Hematopoietic multipotent progenitor cell treated with erythropoietin and hydrocortisone succinate and interleukin-3 and kit ligand, for 8 days (in vitro differentiated cells): Measurements from ENCODE around the gene ATP2B3.

Experiments
- DNase-seq: peaks from one replicate; pipeline ENCODE4 v3.0.0-alpha.2; 2015

The ATP2B3 gene

DNA sequence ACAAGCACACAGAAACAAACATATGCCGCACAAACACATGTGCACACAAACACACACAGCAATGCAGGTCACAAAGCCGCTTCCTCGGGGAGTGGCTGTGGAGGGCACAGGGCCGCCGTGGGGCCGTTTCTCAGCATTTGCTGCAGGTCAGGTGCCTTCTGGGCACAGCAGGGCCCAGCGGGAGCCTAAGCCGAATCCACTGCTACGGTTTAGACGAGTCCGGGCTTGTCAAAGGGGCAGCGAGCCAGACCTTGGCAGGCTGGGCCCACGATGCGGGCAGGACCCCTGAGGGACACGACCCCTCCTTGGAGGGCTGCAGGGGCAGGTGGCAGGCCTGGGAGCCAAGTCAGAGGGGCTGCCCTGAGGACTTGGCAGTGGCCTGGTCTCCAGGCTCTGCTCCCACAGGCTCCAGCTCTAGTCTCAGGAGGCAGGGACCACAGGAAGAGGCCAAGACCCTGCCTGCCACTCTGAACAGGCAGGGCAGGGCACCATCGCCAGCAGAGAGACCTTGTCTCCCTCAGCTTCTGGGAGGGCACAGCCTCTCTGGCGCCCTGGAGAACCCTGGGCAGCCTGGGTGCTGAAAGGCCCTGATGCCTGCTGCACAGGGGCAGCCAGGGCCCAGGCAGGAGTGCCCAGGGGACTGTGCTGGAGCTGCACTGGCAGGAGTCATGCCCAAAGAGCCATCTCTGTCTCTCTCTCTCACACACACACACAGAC lies 5.5 kb upstream of the ATP2B3 start:
- DNase-seq: no peak

DNA sequence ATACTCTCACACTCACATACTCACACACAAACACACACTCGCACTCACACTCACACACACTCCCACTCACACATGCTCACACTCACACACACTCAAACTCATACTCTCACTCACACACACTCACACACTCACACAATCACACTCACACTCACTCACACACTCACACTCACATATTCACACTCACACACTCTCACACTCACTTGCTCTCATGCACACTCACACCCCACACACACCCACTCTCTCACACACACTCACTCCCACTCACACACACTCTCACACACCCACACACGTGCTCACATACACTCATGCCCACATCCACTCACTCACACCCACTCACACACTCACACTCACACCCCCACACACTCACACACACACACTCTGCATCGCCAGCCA lies 4.9 kb upstream of the ATP2B3 start:
- DNase-seq: no peak

- DNase-seq: no peak
Observed at GRCh38 chrX:153513265-153513664, 4.2 kb upstream of the ATP2B3 start.

- DNase-seq: no peak
Observed at GRCh38 chrX:153514259-153514658, 3.2 kb upstream of the ATP2B3 start.

GRCh38 chrX:153515435-153515834 lies 2.0 kb upstream of the ATP2B3 start:
- no peak for DNase-seq

- DNase-seq: no peak
Observed at GRCh38 chrX:153516073-153516472, 1.4 kb upstream of the ATP2B3 start.

- DNase-seq: no peak
Observed at GRCh38 chrX:153517946-153518834, 748 bp downstream of the ATP2B3 start.

- no peak for DNase-seq
Observed at GRCh38 chrX:153519569-153520286, 2.3 kb downstream of the ATP2B3 start.

- DNase-seq: no peak
Observed at GRCh38 chrX:153520287-153520917, 3.0 kb downstream of the ATP2B3 start.

DNA sequence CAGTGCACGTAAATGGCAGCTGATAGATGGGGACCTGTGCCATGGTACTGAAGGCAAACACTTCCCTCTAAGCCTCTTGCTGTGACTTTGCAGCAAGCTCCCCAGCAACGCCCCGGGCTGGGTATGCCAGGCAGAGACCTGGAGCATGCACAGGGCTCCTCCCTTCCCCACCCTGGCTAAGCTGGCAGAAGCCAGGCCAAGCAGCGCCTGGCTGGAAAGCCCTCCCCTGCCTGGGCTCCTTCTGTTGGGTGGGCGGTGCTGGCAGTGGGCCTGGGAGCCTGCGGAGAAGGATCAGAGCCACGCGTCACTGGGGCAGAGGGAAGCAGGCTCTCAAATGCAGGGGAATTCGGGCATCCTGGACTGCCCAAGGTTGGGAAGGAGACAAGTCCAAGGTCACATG lies 3.6 kb downstream of the ATP2B3 start:
- no peak for DNase-seq

- DNase-seq: no peak
Observed at GRCh38 chrX:153522259-153522658, 4.8 kb downstream of the ATP2B3 start.

- DNase-seq: no peak
Observed at GRCh38 chrX:153523269-153523668, 5.8 kb downstream of the ATP2B3 start.

DNA sequence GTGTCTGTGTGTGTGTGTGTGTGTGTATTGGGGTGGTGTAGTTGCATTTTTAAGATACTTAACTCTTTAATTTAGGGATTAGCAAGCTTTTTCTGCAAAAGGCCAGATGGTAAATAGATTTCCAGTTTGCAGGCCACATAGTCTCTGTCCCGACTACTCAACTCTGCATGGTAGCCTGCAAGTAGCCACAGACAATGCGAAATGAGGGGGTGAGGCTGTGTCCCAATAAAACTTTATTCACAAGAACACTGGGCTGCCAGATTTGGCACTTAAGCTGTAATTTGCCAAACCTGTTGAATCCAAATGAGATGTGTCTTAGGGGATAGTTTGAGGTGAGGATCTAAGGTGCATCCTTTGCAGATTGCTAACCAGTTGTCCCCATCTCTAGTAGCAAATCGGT lies 6.8 kb downstream of the ATP2B3 start:
- DNase-seq: no peak

DNA sequence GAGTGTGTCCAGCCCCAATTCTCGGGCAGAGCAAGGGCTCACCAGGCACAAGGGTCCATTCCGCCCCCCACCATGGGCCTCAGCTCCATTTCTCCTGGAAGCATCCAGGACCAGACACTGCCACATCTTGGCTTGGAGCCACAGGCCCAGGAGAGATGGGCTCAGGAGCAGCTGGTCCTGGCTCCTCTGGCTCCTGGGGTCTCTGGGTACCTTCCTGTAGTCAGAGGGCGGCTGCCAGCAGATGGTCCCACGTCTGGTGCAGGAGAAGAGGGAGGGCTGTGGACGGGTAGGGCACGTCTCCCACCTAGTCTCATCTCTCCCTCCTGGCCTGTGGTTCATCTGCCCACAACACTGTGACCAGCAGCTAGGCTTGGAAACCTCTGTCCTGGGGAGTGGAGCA lies 8.0 kb downstream of the ATP2B3 start:
- no peak for DNase-seq

DNA sequence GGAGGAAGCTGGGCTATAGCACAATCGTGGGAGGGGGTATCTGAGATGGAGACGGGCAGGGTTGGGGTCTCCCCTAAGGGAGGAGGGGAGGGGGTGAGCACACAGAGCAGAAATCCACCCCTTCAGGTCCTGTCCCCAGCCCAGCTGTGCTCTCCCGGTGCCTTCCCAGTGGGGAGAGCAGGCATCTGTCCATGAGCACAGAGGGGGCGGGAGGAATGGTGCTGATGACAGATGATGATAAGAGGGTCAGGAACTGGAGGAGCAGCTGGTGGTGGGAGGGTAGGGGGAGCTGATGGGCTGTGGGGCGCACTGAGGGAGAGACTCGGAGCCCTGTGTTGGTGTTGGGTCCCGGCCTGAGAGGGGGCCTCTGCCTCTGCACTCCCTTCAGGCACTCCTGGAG lies 8.6 kb downstream of the ATP2B3 start:
- no peak for DNase-seq

DNA sequence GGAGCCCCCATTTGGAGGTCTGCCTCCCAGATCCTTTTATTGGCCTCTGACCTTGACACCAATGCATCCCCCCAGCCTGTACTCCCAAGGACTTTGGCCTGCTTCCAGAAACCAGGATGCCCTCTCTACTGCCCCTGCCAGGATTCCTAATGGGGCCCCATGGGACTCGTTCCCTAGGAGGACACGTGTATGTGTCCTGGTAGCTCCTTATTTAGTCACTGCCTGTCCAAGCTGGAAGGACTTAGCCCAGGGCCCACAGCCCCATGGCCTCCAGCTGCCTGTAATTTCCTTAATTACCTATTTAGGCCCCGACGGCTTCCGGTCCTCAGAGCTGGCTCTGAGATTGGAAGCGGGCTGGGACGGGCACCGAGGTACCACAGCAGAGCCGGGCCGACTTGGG lies 9.4 kb downstream of the ATP2B3 start:
- no peak for DNase-seq

DNA sequence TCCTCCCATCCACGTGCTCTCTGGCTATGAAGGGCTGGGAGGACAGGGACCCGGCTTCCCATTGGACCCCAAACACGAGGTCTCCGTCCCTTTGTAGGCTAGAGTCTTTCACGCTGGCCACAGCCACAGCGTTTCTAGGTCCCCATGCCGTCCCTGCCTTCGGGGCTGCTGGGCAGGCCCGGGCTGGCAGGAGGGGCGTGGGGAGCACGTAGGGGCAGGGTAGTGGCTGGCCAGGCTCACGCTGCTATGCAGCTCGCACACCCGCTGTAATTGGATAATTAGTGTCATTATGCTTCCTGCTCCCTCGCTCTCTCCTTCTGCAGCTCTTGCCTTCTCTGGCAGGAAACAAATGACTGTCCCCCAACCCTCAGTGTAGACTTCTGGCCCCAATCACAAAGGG lies 9.8 kb downstream of the ATP2B3 start:
- no peak for DNase-seq

GRCh38 chrX:153530411-153531129 lies 13.1 kb downstream of the ATP2B3 start:
- DNase-seq: no peak

DNA sequence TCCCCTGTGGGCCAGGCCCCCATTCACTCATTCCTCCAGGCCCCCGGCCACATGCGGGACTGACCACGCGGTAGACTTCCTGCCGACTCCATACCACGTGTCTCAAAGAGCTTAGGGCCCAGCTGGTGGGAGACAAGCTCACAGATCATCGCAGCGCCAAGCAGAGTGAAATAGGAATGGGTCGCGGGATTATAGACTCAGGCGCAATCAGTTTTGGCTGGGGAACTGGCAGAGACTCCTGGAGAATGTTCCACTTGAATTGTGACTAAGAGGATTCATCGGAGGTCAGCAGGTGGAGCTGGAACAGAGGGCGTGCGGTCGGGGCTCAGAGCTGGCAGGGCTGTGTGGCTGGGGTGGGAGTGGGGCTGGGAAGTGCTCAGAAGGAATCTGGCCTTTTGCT lies 15.6 kb downstream of the ATP2B3 start:
- DNase-seq: no peak

GRCh38 chrX:153537080-153537479 lies 19.6 kb downstream of the ATP2B3 start:
- DNase-seq: no peak

- DNase-seq: no peak
Observed at GRCh38 chrX:153537526-153538295, 20.3 kb downstream of the ATP2B3 start.

DNA sequence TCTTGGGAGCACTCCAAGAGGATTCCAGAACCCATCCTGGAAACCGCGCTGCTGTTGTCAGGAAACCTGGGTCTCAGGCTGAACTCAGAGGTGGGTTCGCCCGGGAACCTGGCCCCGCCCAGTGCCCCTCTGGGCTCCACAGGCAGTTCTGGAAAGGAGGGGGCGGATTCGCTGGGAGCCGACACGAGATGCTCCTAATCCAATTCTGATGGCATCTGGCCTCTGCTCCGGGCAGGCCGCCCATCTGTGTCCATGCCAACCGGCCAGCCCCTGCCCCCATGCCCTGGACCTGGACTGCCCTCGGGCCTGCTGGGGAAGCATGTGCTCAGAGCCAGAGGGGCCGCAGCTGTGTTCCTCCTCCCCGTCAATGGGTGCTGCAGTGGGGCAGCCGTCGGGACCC lies 21.0 kb downstream of the ATP2B3 start:
- no peak for DNase-seq
